Measurements from ENCODE around the gene TTPAL. TPM values are rescaled to one million over a fixed set of nuclear protein-coding genes. Genes with fewer than 3 reads are reported as not detected.

The TTPAL gene
- total and polyA plus RNA-seq, 10 of the 15 experiments (the other 5 are each of a cell fraction or from before 2014, with no cell fraction given): 4.0 to 24.0 (median 9.3) TPM

- TF ChIP-seq, protein P1, sequence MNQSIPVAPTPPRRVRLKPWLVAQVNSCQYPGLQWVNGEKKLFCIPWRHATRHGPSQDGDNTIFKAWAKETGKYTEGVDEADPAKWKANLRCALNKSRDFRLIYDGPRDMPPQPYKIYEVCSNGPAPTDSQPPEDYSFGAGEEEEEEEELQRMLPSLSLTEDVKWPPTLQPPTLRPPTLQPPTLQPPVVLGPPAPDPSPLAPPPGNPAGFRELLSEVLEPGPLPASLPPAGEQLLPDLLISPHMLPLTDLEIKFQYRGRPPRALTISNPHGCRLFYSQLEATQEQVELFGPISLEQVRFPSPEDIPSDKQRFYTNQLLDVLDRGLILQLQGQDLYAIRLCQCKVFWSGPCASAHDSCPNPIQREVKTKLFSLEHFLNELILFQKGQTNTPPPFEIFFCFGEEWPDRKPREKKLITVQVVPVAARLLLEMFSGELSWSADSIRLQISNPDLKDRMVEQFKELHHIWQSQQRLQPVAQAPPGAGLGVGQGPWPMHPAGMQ (IDR thresholded peaks at IDR 0.05; ENCODE audit: borderline replicate concordance): no peak
- TF ChIP-seq CEBPZ (IDR thresholded peaks at IDR 0.05; ENCODE audit: low read depth, low read length) (no peak), ESRRA (IDR thresholded peaks at IDR 0.05; ENCODE audit: low read length) (no peak), CREB1 (IDR thresholded peaks at IDR 0.05; ENCODE audit: low read depth) (no peak), RFX5 (IDR thresholded peaks at IDR 0.05; ENCODE audit: low read depth, low read length) (no peak)
- TF ChIP-seq, protein P2, sequence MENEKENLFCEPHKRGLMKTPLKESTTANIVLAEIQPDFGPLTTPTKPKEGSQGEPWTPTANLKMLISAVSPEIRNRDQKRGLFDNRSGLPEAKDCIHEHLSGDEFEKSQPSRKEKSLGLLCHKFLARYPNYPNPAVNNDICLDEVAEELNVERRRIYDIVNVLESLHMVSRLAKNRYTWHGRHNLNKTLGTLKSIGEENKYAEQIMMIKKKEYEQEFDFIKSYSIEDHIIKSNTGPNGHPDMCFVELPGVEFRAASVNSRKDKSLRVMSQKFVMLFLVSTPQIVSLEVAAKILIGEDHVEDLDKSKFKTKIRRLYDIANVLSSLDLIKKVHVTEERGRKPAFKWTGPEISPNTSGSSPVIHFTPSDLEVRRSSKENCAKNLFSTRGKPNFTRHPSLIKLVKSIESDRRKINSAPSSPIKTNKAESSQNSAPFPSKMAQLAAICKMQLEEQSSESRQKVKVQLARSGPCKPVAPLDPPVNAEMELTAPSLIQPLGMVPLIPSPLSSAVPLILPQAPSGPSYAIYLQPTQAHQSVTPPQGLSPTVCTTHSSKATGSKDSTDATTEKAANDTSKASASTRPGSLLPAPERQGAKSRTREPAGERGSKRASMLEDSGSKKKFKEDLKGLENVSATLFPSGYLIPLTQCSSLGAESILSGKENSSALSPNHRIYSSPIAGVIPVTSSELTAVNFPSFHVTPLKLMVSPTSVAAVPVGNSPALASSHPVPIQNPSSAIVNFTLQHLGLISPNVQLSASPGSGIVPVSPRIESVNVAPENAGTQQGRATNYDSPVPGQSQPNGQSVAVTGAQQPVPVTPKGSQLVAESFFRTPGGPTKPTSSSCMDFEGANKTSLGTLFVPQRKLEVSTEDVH (IDR thresholded peaks at IDR 0.05; ENCODE audit: low read depth, partially characterized antibody): no peak
- TF ChIP-seq, protein P3, sequence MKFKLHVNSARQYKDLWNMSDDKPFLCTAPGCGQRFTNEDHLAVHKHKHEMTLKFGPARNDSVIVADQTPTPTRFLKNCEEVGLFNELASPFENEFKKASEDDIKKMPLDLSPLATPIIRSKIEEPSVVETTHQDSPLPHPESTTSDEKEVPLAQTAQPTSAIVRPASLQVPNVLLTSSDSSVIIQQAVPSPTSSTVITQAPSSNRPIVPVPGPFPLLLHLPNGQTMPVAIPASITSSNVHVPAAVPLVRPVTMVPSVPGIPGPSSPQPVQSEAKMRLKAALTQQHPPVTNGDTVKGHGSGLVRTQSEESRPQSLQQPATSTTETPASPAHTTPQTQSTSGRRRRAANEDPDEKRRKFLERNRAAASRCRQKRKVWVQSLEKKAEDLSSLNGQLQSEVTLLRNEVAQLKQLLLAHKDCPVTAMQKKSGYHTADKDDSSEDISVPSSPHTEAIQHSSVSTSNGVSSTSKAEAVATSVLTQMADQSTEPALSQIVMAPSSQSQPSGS (IDR thresholded peaks at IDR 0.05; ENCODE audit: low read length): no peak
- ChIA-PET CTCF (no interaction called here), SMC1A (ENCODE audit: uncharacterized antibody, unreplicated experiment) (interaction anchor here (0.6 kb wide), 1 partner anchor 22 kb away, joined by 5 read pairs; no protein-coding TSS in a partner anchor), RAD21 (ENCODE audit: unreplicated experiment) (no interaction called here), POLR2A (no interaction called here)
- no peaks in the 10 kb centered on the region for H3K9me3 ChIP-seq (replicated peaks; ENCODE audit: control insufficient read depth, insufficient read depth, low read length)
- no peaks in the 10 kb centered on the region for H3K79me2 ChIP-seq (ENCODE audit: control insufficient read depth, insufficient read depth, low read length)
- no peaks in the 10 kb centered on the region for H4K20me1 ChIP-seq (ENCODE audit: control insufficient read depth, insufficient read depth)
- no TSS peak for BruUV-seq (replicated peaks)
- no peak overlapping the region for H3K27ac ChIP-seq (ENCODE audit: control insufficient read depth, insufficient read depth)
- DNase-seq (ENCODE audit: low read depth, low spot score) (no peak), FAIRE-seq (no peak), ATAC-seq (no peak)
- H2AFZ ChIP-seq (ENCODE audit: control insufficient read depth, low read depth, low read length): no peak overlapping the region
- no peaks in the 10 kb centered on the region for H3K4me1 ChIP-seq (ENCODE audit: control insufficient read depth, insufficient read depth, low read length)
- intact Hi-C loops (cut with micrococcal nuclease; ENCODE audit: unreplicated experiment): no loop called here
- no peaks in the 10 kb centered on the region for H3K36me3 ChIP-seq (ENCODE audit: control insufficient read depth in 2 of 2, insufficient read depth in 2 of 2, low read length in 1 of 2)
- H3K4me3 ChIP-seq: no peak overlapping the region
- in situ Hi-C loops (cut with MboI): no loop called here
- H3K27me3 ChIP-seq (replicated peaks in 1 of 2; ENCODE audit: control insufficient read depth in 2 of 2, insufficient read depth in 2 of 2, low read length in 1 of 2): peaks cover 0 to 2% of the 10 kb centered on the region in 2 experiments; a peak in 1 of 4 replicates
- H3K4me2 ChIP-seq (ENCODE audit: control insufficient read depth, insufficient read depth): no peak overlapping the region
- no peak overlapping the region for H3K9ac ChIP-seq (ENCODE audit: control insufficient read depth, insufficient read depth, low read length)
- 53% methylated on average over 24 of the region's 24 CpGs for WGBS (ENCODE audit: insufficient coverage, insufficient replicate concordance, low lambda C conversion rate, missing lambda C conversion rate)
Observed at GRCh38 chr20:44433751-44434538, 41.7 kb upstream of the TTPAL start.

Data from GM12878 (cell line).